MM.1S (cell line): ENCODE results near the gene BEGAIN.

Experiments used
- DNase-seq: peaks from one replicate; pipeline ENCODE4 v3.0.0-alpha.2; 2015
- H2AFZ ChIP-seq: fragments of 300-600 bp; sonication (generic); 2 replicates; pipeline ENCODE4 v1.6.0; 2016; ENCODE audit warnings: antibody characterized with exemption, low read length
- H3F3A ChIP-seq: fragments of 300-600 bp; sonication (generic); 2 replicates; pipeline ENCODE4 v1.6.1; 2016; ENCODE audit warnings: mild to moderate bottlenecking, antibody characterized with exemption, low read length, moderate library complexity, mixed read lengths; ENCODE audit not compliant: insufficient read depth
- H3K27ac ChIP-seq: fragments of 300-600 bp; sonication (generic); 2 replicates; pipeline ENCODE4 v1.5.1; 2016; ENCODE audit warnings: mild to moderate bottlenecking, low read length
- H3K27me3 ChIP-seq: fragments of 300-600 bp; sonication (generic); replicated peaks from 2 replicates; pipeline ENCODE4 v1.6.0; 2016; ENCODE audit warnings: low read length; ENCODE audit not compliant: insufficient read depth
- H3K36me3 ChIP-seq: fragments of 300-600 bp; sonication (generic); replicated peaks from 2 replicates; pipeline ENCODE4 v1.6.1; 2016; ENCODE audit warnings: mild to moderate bottlenecking, low read length, mixed read lengths; ENCODE audit not compliant: insufficient read depth
- H3K4me1 ChIP-seq: fragments of 300-600 bp; sonication (generic); 2 replicates; pipeline ENCODE4 v1.6.1; 2016; ENCODE audit warnings: low read length, mixed read lengths
- H3K4me2 ChIP-seq: fragments of 300-600 bp; sonication (generic); 2 replicates; pipeline ENCODE4 v1.6.0; 2016; ENCODE audit warnings: low read depth, low read length
- H3K4me3 ChIP-seq: fragments of 300-600 bp; sonication (generic); 2 replicates; pipeline ENCODE4 v1.5.1; 2016; ENCODE audit warnings: low read length, mixed read lengths
- H3K79me2 ChIP-seq: fragments of 300-600 bp; sonication (generic); 2 replicates; pipeline ENCODE4 v1.6.1; 2016; ENCODE audit warnings: mixed run types, low read length, mixed read lengths
- H3K9ac ChIP-seq: fragments of 300-600 bp; sonication (generic); 2 replicates; pipeline ENCODE4 v1.6.1; 2016; ENCODE audit warnings: low read length, mixed read lengths
- H3K9me2 ChIP-seq: fragments of 300-600 bp; sonication (generic); replicated peaks from 2 replicates; pipeline ENCODE4 v1.6.1; 2016; ENCODE audit warnings: mild to moderate bottlenecking, low read length, mixed read lengths; ENCODE audit not compliant: insufficient read depth
- H3K9me3 ChIP-seq: fragments of 300-600 bp; sonication (generic); replicated peaks from 2 replicates; pipeline ENCODE4 v1.6.1; 2016; ENCODE audit warnings: mild to moderate bottlenecking, low read length, mixed read lengths; ENCODE audit not compliant: insufficient read depth
- H4K20me1 ChIP-seq: fragments of 300-600 bp; sonication (generic); 2 replicates; pipeline ENCODE4 v1.6.1; 2016; ENCODE audit warnings: mild to moderate bottlenecking, low read length, moderate library complexity, mixed read lengths; ENCODE audit not compliant: insufficient read depth
- EZH2 ChIP-seq: fragments of 300-600 bp; sonication (generic); optimal IDR thresholded peaks from 2 replicates; pipeline ENCODE3; 2017; ENCODE audit warnings: low read depth, mild to moderate bottlenecking, antibody characterized with exemption, low read length, mixed read lengths
- EZH2phosphoT487 ChIP-seq: fragments of 300-600 bp; sonication (generic); IDR thresholded peaks from 2 replicates; pipeline ENCODE4 v1.6.1; 2018; ENCODE audit warnings: antibody characterized with exemption, low read length
- TF ChIP-seq, protein P1 (sequence below): fragments of 300-600 bp; sonication (generic); IDR thresholded peaks from 2 replicates; pipeline ENCODE4 v1.5.1; 2016; ENCODE audit warnings: antibody characterized with exemption, low read length, mixed read lengths

Gene BEGAIN

GRCh38 chr14:100622708-100623485, 35.7 kb upstream of the BEGAIN start:
- Histone ChIP-seq H3K36me3 (no peaks in the 10 kb centered on the region), H3K27ac (no peak overlapping the region), H3K4me1 (no peaks in the 10 kb centered on the region), H4K20me1 (no peaks in the 10 kb centered on the region), H3K9ac (no peak overlapping the region), H3K4me3 (no peak overlapping the region), H3K4me2 (no peak overlapping the region), H3K9me3 (no peaks in the 10 kb centered on the region), H2AFZ (no peak overlapping the region), H3F3A (no peaks in the 10 kb centered on the region), H3K27me3 (peaks cover 43% of the 10 kb centered on the region), H3K9me2 (no peaks in the 10 kb centered on the region), H3K79me2 (no peaks in the 10 kb centered on the region)
- TF ChIP-seq EZH2 (no peak), EZH2phosphoT487 (no peak)
- TF ChIP-seq, protein P1, sequence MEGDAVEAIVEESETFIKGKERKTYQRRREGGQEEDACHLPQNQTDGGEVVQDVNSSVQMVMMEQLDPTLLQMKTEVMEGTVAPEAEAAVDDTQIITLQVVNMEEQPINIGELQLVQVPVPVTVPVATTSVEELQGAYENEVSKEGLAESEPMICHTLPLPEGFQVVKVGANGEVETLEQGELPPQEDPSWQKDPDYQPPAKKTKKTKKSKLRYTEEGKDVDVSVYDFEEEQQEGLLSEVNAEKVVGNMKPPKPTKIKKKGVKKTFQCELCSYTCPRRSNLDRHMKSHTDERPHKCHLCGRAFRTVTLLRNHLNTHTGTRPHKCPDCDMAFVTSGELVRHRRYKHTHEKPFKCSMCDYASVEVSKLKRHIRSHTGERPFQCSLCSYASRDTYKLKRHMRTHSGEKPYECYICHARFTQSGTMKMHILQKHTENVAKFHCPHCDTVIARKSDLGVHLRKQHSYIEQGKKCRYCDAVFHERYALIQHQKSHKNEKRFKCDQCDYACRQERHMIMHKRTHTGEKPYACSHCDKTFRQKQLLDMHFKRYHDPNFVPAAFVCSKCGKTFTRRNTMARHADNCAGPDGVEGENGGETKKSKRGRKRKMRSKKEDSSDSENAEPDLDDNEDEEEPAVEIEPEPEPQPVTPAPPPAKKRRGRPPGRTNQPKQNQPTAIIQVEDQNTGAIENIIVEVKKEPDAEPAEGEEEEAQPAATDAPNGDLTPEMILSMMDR, result no peak
- no peak for DNase-seq

GRCh38 chr14:100622224-100622623, 35.0 kb upstream of the BEGAIN start:
- H3K79me2 ChIP-seq, result no peaks in the 10 kb centered on the region
- no peak overlapping the region for H3K27ac ChIP-seq
- no peak overlapping the region for H3K4me3 ChIP-seq
- no peak for DNase-seq
- no peaks in the 10 kb centered on the region for H3K9me3 ChIP-seq
- peaks cover 48% of the 10 kb centered on the region for H3K27me3 ChIP-seq
- H2AFZ ChIP-seq, result no peak overlapping the region
- TF ChIP-seq EZH2phosphoT487 (no peak), EZH2 (no peak)
- TF ChIP-seq, protein P1, result no peak
- H4K20me1 ChIP-seq, result no peaks in the 10 kb centered on the region
- H3K4me2 ChIP-seq, result no peak overlapping the region
- H3K4me1 ChIP-seq, result no peaks in the 10 kb centered on the region
- no peaks in the 10 kb centered on the region for H3F3A ChIP-seq
- H3K9ac ChIP-seq, result no peak overlapping the region
- H3K9me2 ChIP-seq, result no peaks in the 10 kb centered on the region
- H3K36me3 ChIP-seq, result no peaks in the 10 kb centered on the region

- H3F3A ChIP-seq, result no peaks in the 10 kb centered on the region
- H3K4me2 ChIP-seq, result no peak overlapping the region
- no peak overlapping the region for H2AFZ ChIP-seq
- H4K20me1 ChIP-seq, result no peaks in the 10 kb centered on the region
- DNase-seq, result no peak
- no peaks in the 10 kb centered on the region for H3K9me3 ChIP-seq
- H3K9me2 ChIP-seq, result no peaks in the 10 kb centered on the region
- H3K36me3 ChIP-seq, result no peaks in the 10 kb centered on the region
- H3K27ac ChIP-seq, result no peak overlapping the region
- no peaks in the 10 kb centered on the region for H3K4me1 ChIP-seq
- no peak overlapping the region for H3K4me3 ChIP-seq
- H3K27me3 ChIP-seq, result peaks cover 45% of the 10 kb centered on the region
- TF ChIP-seq EZH2, result no peak
- TF ChIP-seq, protein P1, result no peak
- no peak for TF ChIP-seq EZH2phosphoT487
- H3K9ac ChIP-seq, result no peak overlapping the region
- no peaks in the 10 kb centered on the region for H3K79me2 ChIP-seq
Observed at GRCh38 chr14:100621806-100622205, 34.6 kb upstream of the BEGAIN start.
